ENCODE data around the gene GALNT5.

DNA sequence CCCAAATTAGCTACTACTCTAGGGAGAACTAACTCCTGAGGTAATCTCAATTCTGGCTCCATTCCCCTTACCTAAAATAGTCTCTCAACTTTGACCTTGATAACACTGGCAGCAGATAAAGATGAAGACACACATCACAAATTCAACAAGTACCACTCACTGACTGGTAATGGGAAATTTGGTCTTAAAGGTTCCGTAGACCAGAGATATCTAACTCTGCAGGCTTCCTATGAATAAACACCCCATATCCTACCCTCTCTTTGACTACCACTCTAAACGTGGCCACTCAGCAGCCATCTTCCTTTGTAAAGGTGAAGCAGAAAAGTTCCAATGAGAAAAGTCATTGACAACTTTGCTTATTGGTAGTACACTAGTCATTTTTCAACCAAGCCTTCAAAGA is 38.6 kb upstream of the GALNT5 start:
- no peak for TF ChIP-seq CTCF (IDR thresholded peaks at IDR 0.05; ENCODE audit: insufficient read depth, low read length, poor library complexity, severe bottlenecking)
- no peak for TF ChIP-seq EZH2phosphoT487 (conservative IDR thresholded peaks at IDR 0.05; ENCODE audit: low read length)

Data from SU-DHL-6 (cell line).